Right forelimb (tissue), 1 donor: ENCODE results near the gene MICU1.
"Not testable (repeated sequence)": the region's sequence is repeated elsewhere in the genome, so short reads cannot be mapped to it uniquely, and the experiment has no call there.

Experiments used
- DNase-seq: peaks from one replicate; pipeline ENCODE4 v3.0.0-alpha.2; 2018

The MICU1 gene

DNA sequence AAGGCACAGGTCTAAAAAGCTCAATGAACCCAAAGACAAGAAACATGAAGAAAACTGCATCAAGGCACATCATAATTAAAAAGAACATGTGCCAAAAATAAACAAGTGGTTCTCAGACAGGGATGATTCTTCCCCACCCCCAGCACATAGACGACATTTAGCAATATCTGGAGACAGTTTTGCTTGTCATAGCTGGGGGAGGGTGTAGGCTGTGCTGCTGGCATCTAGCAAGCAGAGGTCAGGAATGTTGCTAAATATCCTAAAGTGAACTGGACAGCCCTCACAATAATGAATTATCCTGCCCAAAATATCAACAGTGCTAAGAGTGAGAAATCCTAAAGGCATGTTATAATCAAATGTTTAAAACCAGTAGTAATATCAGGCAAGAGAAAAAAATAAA is 122.6 kb downstream of the MICU1 start:
- DNase-seq: no peak

DNA sequence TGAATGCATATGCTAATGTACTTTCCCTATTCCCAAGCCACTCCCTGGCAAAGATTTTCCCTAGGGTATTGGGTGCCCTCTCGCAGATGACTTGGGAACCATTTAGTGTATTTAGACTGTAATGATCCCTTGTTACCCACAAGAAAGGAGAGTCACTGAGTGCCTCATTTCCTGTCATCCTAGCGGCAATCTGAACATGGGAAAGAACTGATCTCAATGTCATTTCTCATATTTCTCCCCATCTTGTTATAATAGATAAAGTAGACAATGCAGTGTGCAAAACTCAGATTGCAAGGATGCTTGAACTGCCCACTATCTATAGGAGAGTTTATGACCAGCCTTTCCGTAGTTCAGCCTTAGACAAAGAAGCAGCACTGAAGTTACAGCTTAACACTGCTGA is 123.3 kb downstream of the MICU1 start:
- no peak for DNase-seq

DNA sequence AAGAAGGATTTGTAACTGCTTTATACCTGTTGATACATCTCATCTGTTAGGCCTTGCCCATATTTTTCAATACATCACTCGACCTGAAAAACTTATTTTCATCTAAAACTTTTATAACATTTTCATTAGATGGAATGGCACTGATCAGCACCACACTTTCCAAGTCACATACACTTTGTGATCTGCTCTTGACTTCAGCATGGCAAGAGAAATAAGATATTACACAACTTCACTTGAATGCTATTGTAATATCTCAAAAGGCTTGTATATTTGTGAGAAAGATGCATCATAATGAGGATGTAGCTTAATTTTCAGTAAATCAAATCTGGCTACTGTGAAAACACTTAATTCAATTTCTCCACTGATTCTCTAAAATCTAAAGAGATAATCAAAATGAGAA is 126.2 kb downstream of the MICU1 start:
- no peak for DNase-seq

DNA sequence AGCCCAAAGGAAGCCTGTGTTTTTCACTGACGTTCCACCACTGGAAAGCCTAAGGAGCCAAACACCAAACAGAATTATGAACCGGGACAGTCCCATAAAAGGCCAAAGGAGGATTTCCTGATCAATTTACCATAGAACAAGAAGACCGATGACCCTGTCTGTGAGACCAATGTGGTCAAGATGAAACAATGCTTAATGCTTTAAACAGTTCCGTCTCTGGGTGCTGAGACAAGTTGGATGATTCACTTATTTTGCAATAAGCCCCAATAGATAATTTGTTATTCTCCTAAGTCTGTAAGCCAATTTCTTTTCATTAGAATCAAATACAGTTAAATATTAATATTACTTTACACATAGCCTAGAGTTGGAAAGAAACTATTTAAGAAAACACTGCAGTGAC is 134.9 kb downstream of the MICU1 start:
- DNase-seq: no peak

DNA sequence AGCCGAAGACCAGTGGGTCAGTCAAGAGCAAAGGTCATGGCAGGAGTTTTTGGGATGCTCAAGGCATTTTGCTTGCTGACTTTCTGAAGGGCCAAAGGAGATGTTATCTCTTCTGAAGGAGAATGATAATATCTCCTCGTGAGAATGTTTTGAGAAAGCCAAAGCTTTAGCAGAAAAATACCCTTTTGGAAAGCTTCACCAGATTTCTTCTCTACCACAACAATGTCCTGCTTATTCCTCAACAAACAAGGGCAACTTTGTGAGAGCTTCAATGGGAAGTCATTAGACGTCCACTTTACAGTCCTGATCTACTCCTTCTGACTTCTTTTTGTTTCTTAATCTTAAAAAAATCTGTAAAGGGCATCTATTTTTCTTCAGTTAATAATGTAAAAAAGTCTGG is 138.4 kb downstream of the MICU1 start:
- DNase-seq: no peak

DNA sequence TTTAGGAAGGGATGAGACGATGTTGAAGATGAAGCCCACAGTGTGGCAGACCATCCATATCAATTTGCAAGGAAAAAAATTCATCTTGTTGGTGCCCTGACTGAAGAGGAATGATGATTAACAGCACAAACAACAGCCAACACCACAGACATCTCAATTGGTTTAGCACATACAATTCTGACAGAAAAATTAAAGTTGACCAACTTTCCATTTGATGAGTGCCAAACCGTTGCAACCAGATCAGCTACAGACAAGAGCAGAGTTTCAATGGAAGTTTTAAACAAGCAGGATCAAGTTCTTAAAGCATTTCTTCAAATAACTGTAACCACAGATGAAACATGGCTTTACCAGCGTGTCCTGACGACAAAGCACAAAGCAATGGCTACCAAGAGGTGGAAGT is 138.8 kb downstream of the MICU1 start:
- DNase-seq: no peak

DNA sequence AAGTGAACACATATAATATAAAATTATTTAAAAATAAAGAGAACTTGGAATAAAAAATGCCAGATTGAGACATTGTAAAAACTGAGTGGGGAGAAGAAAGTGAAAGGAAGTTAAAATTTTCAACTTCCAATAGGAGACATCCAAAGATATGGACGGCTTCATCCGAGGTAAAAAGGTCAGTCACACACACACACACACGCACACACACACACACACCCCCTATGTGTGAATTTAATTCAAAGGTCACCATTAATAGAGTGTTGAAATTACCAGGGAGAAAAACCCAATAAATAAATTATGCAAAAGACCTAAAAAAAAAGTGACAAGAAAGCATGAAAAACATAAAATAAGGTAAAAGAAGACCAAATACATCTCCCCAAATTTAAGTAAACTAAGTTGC is 140.2 kb downstream of the MICU1 start:
- DNase-seq: no peak

DNA sequence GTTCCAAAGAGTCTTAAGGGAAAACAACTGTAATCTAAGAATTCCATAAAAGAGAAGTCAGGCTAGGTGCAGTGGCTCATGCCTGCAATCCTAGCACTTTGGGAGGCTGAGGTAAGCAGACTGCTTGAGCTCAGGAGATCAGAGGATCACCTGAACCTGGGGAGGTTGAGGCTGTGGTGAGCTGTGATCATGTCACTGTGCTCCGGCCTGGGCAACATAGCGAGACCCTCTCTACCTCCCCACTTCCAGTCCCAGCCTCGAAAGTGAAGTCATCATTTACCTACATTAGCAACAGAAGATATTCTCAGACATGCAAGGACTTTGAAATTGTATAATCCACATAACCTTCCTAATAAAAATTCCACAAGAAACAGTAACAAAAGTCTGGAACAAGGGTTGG is 141.4 kb downstream of the MICU1 start:
- DNase-seq: no peak

DNA sequence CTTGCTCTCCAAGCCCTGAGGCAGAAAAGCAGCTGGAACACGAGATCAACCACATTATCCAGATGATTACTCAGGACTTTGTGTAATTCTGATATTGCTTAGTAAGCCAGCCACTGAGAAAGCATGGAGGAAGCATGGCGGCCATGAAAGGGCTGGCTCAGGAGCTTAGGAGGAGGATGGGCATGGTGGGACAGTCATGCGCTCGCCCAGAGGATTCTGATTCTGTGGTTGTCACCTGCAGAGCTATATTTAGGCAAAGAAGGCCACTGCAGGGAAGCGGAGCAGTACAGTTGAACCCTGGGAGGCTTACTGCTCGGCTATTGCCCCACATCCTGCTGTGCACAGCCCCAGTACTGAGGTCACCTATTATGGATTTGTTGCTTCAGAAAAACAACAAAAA is 142.4 kb downstream of the MICU1 start:
- DNase-seq: no peak

DNA sequence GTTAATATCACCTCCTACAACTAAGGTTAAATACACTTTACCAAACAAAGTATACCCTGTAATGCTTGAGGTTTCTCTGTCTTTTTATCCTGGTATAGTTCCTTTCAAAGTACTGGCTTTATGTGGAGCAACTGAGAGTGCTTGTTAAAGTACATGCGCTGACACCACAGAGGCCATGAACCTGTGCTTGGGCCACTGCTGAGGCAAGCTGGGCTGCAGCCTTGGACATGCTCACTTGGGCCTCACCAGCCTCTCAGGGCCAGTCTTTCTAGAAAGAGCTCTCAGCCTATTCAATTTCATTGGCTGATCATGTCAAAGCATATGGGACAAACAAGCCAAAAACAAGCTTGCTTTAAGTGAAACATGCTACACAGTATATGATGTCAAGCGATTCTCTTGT is 145.0 kb downstream of the MICU1 start:
- no peak for DNase-seq

DNA sequence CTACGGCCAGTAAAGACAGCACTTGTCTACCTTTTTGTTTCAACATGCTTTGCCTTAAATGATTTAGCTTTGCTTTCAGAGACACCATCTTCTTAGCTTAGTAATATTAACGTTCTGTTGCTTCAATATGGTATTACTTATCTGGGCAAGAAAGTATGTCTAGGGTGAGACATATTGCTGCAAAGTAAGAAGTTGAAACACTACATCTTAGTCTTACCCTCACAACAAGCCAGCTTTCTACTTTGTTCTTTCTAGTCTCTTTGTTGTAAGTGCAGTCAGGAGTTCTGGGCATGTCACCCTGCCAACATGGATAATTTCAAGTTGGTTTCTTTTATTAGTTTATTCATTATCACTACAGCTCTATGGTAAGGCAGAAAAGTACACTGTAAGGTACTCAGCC is 148.4 kb downstream of the MICU1 start:
- DNase-seq: no peak

DNA sequence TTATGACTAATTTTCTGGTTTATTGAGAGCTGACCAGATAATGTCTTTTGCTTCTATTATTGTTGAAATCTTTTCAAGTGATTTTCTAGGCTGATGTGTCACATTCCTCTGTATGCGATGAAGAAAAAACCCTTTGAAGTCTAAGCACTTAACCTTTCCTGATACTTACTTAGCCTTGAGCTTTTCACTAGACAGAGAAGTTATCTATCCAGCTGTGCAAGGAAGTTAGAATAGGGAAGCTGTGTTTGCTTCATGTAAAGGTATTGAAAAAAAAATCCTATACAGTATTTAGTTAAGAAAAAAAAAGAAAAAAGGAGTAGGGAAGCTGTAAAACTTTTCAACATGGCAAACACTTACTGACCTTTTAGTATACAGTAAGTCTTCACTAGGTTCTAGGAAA is 153.6 kb downstream of the MICU1 start:
- no peak for DNase-seq

DNA sequence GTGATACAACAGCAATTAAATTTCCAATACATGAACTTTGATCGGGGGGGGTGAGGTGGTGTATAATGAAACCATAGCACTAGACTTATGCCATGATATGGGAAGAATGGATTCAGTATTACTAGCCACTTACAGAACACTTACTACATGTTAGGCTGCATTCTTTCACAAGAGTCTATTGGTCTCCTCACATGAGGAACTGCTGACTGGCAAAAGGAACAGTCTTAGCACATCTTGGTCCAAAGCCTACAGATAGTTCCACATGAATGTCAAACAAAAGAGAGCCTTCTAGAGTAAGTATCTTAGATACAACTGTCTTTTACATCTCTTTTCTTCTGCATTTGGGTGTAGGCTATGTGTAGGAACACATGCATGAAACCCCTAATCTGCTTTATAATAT is 155.2 kb downstream of the MICU1 start:
- DNase-seq: no peak

DNA sequence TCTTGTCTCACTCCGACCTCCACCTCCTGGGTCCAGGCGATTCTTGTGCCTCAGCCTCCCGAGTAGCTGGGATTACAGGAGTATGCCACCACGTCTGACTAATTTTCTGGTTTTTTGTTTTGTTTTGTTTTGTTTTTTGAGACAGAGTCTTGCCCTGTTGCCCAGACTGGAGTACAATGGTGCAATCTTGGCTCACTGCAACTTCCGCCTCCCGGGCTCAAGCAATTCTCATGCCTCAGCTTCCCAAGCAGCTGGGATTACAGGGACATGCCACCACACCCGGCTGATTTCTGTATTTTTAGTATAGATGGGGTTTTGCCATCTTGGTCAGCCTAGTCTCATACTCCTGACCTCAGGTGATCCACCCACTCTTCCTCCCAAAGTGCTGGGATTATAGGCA is 158.8 kb downstream of the MICU1 start:
- DNase-seq: not testable (repeated sequence)

DNA sequence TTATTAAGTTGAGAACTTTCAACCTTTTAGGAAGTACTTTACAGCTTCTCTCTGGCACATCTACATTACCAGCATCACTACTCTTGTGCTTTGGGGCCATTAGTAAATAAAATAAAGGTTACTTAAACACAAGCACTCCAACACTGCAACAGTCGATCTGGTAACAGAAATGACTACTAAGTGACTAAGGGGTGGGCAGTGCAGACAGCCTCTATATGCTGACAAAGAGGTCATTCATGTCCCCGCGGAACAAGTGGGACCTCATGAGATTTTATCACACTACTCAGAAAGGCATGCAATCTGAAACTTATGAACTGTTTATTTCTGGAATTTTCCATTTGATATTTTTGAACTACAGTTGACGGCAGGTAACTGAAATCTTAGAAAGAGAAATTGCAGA is 159.9 kb downstream of the MICU1 start:
- no peak for DNase-seq

DNA sequence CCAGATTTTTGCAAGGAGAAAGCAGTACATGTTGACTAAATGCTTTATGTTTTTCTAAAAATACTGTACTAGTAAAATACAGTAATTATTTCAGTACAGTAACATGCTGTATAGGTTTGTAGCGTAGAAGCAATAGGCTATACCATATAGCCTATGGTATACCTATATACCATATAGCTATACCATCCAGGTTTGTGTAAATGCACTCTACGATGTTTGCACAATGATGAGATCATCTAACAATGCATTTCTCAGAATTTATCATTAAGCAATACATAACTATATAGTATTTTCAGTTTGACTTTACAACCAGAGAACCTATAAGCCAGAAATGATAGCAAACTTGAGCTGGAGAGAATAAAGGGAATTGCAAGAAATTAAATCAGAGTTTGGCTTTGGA is 161.4 kb downstream of the MICU1 start:
- no peak for DNase-seq

DNA sequence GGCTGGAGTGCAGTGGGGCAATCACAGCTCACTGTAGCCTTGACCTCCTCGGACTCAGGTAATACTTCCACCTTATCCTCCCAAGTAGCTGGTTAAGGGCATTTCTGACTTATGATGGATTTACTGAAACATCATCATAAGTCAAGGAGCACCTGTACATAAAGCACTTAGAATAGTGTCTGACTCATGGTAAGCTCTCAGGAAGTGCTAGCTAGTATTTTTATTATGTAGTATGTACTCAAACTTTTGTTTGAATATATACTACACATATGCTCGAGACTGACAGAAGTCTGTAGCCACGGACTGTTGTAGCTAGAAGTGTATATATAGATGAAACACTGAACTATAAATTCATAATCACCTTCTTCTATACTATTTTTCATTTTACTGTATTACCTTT is 163.6 kb downstream of the MICU1 start:
- no peak for DNase-seq

DNA sequence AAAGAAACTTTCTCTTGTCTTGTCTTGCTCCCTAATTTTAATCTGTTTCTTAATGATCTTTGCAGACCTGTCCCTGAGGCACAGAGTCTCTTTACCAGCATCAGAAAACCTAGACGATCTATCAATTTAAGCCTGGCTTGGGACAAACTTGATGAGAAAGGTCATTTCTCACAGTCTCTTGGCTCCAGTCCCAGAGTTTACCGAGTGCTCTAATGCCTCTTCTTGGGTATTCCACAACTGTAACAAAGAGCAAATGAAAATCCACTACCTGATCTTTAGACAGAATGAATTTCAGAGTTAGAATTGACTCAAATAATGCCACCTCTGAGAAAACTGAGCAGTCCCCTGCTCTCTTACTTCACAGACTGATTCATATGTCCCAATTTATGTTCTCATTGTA is 164.8 kb downstream of the MICU1 start:
- DNase-seq: no peak

DNA sequence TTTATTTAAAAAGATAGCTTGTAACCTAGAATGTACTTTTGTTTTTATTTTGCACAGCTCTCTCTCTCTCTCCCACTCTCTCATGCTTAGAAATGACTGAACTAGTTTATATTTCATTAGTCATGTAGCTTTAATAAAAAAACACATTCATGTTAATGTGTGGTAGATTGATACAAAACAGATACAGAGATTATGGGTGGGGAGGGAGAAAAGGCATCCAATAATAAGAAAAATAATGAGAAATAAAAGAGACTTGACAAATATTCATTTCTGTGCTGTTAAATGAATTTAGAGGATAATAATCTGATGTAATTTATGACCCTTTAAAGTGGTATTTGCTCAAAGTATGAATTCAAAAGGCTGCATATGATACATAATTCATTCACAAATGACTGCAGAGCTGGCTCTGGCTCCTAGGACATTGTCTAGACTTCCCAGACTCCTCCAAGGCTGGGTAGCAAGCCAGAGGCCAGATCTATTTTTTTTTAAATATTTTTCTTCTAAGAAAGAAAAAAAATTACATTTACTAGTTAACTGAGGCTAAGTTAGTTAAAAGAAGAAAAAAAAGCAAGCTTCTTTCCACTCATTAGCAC is 165.5 kb downstream of the MICU1 start:
- DNase-seq: no peak

DNA sequence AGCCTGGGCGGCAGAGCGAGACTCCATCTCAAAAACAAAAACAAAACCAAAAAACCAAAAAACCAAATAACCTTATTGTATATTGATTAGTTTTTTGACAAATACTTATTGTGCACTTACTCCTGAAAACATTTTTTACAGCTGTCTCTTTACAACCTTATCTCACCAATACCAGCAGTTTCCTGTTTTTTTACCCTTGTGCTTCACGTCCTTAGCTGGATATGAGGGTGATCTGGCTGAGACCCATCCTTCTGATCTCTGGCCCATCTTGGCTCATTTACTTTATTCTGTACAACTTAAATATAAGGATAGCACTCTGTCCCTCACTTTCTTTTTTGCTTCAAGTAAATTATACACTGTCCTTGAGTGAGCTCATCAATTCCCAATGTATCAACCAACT is 166.6 kb downstream of the MICU1 start:
- DNase-seq: no peak

DNA sequence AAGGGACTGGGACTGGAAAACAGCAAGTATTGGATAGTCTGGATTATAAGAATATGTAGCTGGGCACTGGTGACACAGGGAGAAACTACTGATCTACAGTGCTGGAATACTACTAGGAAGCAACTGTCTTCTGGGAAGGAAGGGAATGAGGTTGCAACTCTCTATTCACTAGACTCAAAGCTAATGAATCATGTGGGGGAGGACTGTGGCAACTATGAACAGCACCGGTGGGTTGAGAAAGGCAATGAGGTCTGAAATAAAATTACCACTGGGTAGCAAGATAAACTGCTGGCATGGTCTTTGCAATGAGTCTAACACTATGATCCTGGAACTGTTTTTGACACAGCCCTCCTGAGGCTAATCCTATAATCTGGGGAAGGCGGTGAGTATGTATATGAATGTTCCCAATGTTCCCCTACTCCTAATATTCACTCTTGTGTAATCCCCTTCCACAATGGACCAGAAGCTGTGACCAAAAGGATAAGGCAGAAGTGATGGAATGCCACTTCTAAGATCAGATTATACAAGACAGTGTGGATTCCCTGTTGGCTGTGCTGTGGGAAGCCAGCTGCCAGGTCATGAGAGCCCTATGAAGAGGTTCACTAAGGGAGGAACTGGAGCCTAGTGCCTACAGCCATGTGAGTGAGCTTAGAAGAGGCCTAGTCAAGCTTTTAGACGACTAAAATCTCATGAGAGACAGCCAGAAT is 169.8 kb downstream of the MICU1 start:
- no peak for DNase-seq

DNA sequence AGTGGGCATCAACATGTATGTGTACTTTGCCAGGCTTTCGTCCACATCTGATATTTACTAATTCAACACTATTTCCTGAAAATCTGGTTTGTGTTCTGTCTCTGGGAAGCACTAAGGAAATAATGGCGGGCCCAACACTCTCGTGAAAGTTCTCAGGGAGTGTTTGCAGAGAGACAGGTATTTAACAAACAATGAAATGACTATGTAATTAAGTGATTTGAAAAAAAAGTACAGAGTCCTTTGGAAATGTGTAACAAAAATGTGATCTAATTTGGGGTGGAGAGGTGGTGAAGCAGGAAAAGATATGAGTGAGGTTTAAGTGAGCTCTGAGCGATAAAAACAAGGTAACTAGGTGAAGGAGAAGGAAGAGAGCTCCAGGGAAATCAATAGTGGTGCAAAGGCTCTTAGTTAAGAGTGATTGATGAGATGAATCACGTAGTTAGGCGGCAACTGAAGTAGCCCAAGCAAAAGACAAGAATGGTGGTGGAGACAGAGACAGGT is 175.9 kb downstream of the MICU1 start:
- DNase-seq: no peak

DNA sequence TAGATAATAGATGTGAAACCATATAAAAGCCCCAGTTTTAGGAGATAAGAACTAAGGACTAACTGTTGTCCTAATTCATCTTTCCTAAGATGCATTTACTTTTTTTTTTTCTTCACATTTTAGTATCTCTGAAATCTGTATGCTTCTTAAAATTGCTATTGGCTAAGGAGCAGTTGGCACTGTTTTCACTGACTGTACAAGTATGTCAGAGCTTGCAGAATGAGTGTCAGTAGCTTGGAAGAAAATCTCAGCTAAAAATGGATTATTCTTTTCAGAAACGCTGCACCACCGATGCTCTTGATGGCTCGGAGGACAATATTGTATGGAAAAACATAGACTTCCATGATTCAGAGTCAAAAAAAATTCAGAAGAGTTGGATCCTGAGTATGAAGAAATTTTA is 180.0 kb downstream of the MICU1 start:
- DNase-seq: no peak

DNA sequence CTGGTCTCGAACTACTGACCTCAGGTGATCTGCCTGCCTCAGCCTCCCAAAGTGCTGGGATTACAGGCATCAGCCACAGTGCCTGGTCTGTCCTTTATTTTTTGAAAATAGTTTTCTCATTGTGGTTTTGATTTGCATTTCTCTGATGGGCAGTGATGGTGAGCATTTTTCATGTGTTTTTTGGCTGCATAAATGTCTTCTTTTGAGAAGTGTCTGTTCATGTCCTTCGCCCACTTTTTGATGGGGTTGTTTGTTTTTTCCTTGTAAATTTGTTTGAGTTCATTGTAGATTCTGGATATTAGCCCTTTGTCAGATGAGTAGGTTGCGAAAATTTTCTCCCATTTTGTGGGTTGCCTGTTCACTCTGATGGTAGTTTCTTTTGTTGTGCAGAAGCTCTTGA is 182.9 kb downstream of the MICU1 start:
- DNase-seq: not testable (repeated sequence)

DNA sequence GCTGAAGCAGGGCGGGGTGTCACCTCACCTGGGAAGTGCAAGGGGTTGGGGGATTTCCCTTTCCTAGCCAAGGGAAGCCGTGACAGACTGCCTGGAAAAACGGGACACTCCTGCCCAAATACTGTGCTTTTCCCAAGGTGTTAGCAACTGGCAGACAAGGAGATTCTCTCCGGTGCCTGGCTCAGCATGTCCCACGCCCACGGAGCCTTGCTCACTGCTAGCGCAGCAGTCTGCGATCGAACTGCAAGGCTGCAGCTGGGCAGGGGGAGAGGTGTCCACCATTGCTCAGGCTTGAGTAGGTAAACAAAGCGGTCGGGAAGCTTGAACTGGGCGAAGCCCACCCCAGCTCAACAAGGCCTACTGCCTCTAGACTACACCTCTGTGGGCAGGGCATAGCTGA is 190.3 kb downstream of the MICU1 start:
- DNase-seq: no peak
